ENCODE data around the gene FOCAD. TPM values are rescaled to one million over a fixed set of nuclear protein-coding genes. Genes with fewer than 3 reads are reported as not detected.

FOCAD gene
- total RNA-seq, 1 experiment from 2014 or later, result 23.8 TPM

DNA sequence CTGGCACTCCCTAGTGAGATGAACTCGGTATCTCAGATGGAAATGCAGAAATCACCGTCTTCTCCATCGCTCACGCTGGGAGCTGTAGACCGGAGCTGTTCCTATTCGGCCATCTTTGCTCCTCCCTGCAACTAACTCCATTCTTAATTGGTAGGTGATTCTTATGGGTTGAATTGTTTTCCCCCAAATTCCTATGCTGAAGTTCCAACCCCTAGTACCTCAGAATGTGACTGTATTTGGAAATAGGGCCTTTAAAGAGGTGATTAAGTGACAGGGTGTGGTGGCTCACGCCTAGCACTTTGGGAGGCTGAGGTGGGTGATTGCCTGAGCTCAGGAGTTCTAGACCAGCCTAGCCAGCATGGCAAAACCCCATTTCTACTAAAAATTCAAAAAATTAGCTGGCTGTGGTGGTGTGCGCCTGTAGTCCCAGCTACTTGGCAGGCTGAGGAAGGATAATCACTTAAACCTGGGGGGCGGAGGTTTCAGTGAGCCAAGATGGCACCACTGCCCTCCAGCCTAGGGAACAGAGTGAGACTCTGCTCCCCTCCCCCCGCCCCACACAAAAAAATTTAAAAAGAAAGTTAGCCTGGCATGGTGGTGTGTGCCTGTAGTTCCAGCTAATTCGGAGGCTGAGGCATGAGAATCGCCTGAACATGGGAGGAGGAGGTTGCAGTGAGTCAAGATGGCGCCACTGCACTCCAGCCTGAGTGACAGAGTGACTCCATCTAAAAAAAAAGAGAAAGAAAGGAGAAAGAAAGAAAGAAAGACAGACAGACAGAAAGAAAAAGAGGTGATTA is 25.2 kb upstream of the FOCAD start:
- peak; percentile 6 for DNase-seq
- H3K36me3 Mint-ChIP-seq (ENCODE audit: insufficient read depth, unreplicated experiment), result no peaks in the 10 kb centered on the region
- H3K4me1 Mint-ChIP-seq (ENCODE audit: low read depth, unreplicated experiment), result no peaks in the 10 kb centered on the region
- CTCF ChIA-PET, result interaction anchor here (0.7 kb wide), 1 partner anchor 18 kb away, joined by 3 read pairs; no protein-coding TSS in a partner anchor
- peak overlapping the region; percentile 46 for H3K27ac Mint-ChIP-seq (ENCODE audit: unreplicated experiment)
- TF ChIP-seq, protein P1, sequence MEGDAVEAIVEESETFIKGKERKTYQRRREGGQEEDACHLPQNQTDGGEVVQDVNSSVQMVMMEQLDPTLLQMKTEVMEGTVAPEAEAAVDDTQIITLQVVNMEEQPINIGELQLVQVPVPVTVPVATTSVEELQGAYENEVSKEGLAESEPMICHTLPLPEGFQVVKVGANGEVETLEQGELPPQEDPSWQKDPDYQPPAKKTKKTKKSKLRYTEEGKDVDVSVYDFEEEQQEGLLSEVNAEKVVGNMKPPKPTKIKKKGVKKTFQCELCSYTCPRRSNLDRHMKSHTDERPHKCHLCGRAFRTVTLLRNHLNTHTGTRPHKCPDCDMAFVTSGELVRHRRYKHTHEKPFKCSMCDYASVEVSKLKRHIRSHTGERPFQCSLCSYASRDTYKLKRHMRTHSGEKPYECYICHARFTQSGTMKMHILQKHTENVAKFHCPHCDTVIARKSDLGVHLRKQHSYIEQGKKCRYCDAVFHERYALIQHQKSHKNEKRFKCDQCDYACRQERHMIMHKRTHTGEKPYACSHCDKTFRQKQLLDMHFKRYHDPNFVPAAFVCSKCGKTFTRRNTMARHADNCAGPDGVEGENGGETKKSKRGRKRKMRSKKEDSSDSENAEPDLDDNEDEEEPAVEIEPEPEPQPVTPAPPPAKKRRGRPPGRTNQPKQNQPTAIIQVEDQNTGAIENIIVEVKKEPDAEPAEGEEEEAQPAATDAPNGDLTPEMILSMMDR (IDR thresholded peaks at IDR 0.05; ENCODE audit: unreplicated experiment), result no peak
- H3K4me3 Mint-ChIP-seq (ENCODE audit: low read depth, unreplicated experiment), result no peak overlapping the region
- no peaks in the 10 kb centered on the region for H3K9me3 Mint-ChIP-seq (ENCODE audit: low read depth, unreplicated experiment)
- intact Hi-C loops (cut with micrococcal nuclease; ENCODE audit: unreplicated experiment), result no loop called here
- BruUV-seq (replicated peaks), result TSS peak; percentile 66
- no peaks in the 10 kb centered on the region for H3K27me3 Mint-ChIP-seq (ENCODE audit: unreplicated experiment)

DNA sequence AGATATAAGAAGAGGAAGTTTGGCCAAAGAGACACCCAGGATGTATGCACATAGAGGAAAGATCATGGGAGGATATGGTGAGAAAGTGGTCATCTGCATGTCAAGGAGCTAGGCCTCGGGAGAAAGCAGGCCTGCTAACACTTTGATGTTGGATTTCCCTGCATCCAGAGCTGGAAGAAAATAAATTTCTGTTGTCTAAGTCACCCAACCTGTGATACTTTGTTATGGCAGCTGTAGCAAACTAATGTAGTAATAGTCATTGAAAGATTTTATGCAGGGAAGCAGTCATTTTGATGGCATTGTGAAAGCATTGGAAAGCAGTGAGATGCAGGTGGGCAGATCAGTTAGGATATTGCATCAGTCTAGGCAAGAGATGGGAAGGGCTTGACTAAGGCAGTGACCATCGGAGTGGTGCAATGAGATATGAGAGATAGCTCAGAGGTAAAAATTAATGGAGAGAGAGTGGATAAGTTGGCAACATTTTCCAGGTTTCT is 24.5 kb upstream of the FOCAD start:
- H3K36me3 Mint-ChIP-seq (ENCODE audit: insufficient read depth, unreplicated experiment), result no peaks in the 10 kb centered on the region
- no peaks in the 10 kb centered on the region for H3K27me3 Mint-ChIP-seq (ENCODE audit: unreplicated experiment)
- CTCF ChIA-PET, result interaction anchor here (0.7 kb wide), 1 partner anchor 19 kb away, joined by 3 read pairs; no protein-coding TSS in a partner anchor
- TF ChIP-seq, protein P1 (IDR thresholded peaks at IDR 0.05; ENCODE audit: unreplicated experiment), result no peak
- intact Hi-C loops (cut with micrococcal nuclease; ENCODE audit: unreplicated experiment), result no loop called here
- BruUV-seq (replicated peaks), result no TSS peak
- H3K9me3 Mint-ChIP-seq (ENCODE audit: low read depth, unreplicated experiment), result no peaks in the 10 kb centered on the region
- no peak overlapping the region for H3K4me3 Mint-ChIP-seq (ENCODE audit: low read depth, unreplicated experiment)
- no peak overlapping the region for H3K27ac Mint-ChIP-seq (ENCODE audit: unreplicated experiment)
- H3K4me1 Mint-ChIP-seq (ENCODE audit: low read depth, unreplicated experiment), result no peaks in the 10 kb centered on the region
- DNase-seq, result no peak

DNA sequence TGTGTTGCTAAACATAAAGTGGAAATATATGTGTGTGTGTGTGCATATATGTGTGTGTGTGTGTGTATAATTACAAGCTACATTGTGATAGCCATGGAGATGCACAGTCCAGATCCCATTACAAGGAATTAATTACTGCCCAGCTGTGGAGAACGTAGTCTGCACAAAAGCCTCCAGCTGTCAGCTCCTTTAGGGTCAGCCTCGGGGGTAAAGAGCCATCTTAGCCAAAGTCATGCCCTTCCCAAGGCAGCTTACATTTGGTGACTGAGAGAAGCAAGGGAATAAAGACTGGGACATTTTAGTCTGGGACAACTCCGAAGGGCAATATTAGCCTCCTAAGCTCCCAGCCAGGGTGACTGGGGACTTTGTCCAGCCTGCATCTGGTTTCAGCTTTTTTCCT is 21.9 kb upstream of the FOCAD start:
- no peaks in the 10 kb centered on the region for H3K36me3 Mint-ChIP-seq (ENCODE audit: insufficient read depth, unreplicated experiment)
- CTCF ChIA-PET, result no interaction called here
- no peak for DNase-seq
- H3K9me3 Mint-ChIP-seq (ENCODE audit: low read depth, unreplicated experiment), result no peaks in the 10 kb centered on the region
- no peak overlapping the region for H3K4me3 Mint-ChIP-seq (ENCODE audit: low read depth, unreplicated experiment)
- no peak overlapping the region for H3K27ac Mint-ChIP-seq (ENCODE audit: unreplicated experiment)
- no TSS peak for BruUV-seq (replicated peaks)
- intact Hi-C loops (cut with micrococcal nuclease; ENCODE audit: unreplicated experiment), result no loop called here
- no peaks in the 10 kb centered on the region for H3K4me1 Mint-ChIP-seq (ENCODE audit: low read depth, unreplicated experiment)
- TF ChIP-seq, protein P1 (IDR thresholded peaks at IDR 0.05; ENCODE audit: unreplicated experiment), result no peak
- H3K27me3 Mint-ChIP-seq (ENCODE audit: unreplicated experiment), result no peaks in the 10 kb centered on the region

DNA sequence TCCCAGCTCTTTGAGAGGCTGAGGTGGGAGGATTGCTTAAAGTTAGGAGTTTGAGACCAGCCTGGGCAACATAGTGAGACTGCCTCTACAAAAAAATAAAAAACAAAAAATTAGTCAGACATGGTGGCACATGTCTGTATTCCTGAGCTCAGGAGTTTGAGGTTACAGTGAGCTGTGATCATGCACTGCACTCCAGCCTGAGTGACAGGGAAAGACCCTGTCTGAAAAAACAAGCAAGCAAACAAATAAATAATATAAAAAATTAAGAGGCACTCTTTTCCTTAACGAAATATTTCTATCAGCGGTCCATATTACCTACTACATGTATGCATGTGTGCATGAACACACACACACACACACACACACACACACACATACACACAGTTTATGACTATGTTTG is 20.9 kb upstream of the FOCAD start:
- TF ChIP-seq, protein P1 (IDR thresholded peaks at IDR 0.05; ENCODE audit: unreplicated experiment), result no peak
- intact Hi-C loops (cut with micrococcal nuclease; ENCODE audit: unreplicated experiment), result no loop called here
- H3K27ac Mint-ChIP-seq (ENCODE audit: unreplicated experiment), result no peak overlapping the region
- H3K4me3 Mint-ChIP-seq (ENCODE audit: low read depth, unreplicated experiment), result no peak overlapping the region
- CTCF ChIA-PET, result no interaction called here
- no peaks in the 10 kb centered on the region for H3K4me1 Mint-ChIP-seq (ENCODE audit: low read depth, unreplicated experiment)
- H3K9me3 Mint-ChIP-seq (ENCODE audit: low read depth, unreplicated experiment), result no peaks in the 10 kb centered on the region
- no TSS peak for BruUV-seq (replicated peaks)
- DNase-seq, result no peak
- H3K27me3 Mint-ChIP-seq (ENCODE audit: unreplicated experiment), result no peaks in the 10 kb centered on the region
- H3K36me3 Mint-ChIP-seq (ENCODE audit: insufficient read depth, unreplicated experiment), result no peaks in the 10 kb centered on the region

Measured in Calu3 (cell line).